ENCODE measurements around the gene OR5A1.

OR5A1 gene

GRCh38 chr11:59480359-59480758, 44.1 kb downstream of the OR5A1 start:
- DNase-seq: no peak

Measured in NCI-H524 (cell line).